Measurements from ENCODE around the gene PRAC2.
"Not testable (repeated sequence)": the region's sequence is repeated elsewhere in the genome, so short reads cannot be mapped to it uniquely, and the experiment has no call there.

Gene PRAC2

DNA sequence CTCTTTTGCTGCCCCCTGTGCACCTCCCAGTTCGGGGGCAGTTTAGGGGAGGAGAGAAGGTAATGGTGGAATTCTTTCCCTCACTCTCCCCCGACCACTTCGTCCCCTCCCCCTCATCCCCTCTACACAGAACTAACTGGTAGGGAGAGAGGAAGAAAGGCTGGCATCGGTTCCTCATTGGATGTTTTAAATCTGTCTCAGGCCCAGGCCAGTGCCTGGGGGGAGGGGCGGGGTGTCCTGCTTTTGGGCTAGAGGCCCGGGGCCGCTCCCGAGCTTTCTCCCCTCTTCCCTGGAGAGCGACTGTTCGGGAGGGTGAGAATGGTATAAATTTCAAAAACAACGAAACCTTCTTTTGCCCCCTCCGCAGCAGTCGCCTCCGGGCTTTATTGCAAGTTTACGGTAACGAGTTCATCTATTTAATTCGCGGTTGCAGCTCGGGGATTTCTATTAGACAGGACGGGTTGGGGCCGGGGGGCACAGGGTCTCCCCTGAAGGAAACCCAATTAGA, at the start of gene PRAC2:
TSS of gene PRAC2 (plus strand) at position 271 of the 508 bp plus-strand sequence. CDS start 1,226 bp downstream, outside the sequence.
- no peak for DNase-seq

DNA sequence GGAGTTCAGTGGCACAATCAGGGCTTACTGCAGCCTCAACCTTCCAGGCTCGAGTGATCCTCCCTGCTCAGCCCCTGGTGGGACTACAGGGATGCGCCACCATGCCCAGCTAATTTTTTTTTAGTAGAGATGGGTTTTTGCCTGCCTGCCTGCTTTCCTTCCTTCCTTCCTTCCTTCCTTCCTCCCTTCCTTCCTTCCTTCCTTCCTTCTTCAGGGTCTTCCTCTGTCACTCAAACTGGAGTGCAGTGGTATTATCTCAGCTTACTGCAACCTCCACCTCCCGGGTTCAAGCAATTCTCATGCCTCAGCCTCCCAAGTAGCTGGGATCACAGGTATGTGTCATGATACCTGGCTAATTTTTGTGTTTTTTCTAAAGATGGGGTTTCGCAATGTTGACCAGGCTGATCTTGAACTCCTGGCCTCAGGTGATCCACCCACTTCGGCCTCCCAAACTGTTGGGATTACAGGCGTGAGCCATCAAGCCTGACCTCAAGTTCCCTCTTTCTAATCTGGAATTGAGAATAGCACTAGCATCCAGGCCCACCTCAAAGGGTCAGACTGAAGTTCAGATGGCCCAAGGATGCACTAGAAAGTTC, 45.9 kb upstream of the PRAC2 start:
- no peak for DNase-seq

DNA sequence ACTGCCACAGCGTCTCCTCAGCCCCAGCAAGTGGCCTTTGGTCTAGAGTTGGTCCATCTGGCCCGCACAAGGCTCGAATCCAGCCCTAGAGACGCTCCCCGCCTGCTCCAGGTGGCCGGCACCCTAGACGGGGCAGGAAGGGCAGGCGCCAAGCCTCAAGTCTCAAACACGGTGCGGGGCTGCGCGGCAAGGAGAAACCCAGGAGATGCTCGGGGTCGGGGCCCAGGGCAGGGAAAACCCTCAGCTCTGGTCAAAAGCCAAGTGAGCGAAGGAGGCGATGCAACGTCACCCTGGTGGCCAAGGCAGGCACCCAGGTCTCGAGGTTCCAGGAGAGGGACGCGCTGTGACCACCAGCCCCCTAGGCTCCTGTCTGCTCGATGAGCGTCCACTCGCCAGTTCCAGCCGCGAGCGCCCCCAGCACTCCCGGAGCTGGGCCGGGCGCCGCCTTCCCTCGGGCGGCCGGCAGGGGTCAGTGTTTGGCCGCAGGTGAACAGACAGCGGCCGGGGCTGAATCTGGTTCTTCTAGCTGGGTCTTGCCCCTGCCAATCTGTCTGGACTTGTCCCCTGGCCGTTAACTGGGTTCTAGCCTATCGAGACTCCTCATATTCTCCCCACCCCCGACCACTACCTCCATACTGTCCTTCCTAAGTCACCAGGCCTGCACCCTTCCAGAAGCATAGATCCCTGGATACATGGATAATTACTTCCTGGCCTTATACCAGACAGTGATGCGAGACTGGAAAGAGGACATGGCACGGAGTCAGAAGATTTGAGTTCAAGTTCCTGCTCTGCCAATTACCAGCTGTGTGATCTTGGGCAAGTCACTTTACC, 44.6 kb upstream of the PRAC2 start:
- peak; percentile 48 for DNase-seq

DNA sequence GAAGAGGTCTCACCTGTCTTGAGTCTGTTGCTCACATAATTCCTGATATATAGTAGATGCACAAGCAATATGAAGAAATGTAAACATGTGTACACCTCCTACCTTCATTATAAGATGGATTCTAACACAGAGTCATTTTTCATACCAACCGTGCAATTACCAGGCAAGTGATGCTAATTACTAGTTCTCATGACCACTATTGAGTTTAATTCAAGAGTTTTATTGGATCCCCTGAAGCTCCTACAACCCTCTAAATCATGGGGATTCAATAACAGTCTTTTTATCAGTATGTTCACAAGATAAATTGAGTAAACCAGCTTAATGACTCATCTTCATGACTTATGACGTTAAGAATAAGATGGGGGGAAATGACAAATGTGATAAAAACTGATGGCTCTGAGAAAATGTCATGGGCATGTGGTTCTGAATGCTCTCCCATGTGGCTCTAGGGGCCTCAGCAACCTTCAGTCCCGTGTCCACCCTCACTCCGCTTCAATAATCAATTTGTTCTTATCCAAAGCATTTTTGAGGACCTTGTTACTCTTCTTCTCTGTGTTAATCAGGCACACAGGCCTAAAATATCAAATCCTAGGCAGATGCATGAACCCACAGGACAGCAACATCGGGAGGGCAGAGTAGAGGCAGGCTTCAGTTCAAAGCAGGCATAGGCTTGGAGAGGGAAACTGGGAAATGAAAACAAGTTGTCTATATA, 43.4 kb upstream of the PRAC2 start:
- no peak for DNase-seq

DNA sequence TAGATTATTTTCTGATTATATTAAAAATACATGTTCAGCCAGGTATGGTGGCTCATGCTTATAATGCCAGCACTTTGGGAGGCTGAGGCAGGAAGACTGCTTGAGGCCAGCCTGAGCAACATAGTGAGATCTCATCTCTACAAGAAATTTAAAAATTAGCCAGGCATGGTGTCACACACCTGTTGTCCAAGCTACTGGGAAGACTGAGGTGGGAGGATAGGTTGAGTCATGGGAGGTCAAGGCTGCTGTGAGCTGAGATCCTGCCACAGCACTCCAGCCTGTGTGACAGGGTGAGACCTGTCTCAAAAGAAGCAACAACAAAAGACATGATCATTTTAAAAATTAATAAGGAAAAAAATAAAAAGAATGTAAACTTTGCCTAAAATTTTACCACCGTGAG, 41.4 kb upstream of the PRAC2 start:
- no peak for DNase-seq

DNA sequence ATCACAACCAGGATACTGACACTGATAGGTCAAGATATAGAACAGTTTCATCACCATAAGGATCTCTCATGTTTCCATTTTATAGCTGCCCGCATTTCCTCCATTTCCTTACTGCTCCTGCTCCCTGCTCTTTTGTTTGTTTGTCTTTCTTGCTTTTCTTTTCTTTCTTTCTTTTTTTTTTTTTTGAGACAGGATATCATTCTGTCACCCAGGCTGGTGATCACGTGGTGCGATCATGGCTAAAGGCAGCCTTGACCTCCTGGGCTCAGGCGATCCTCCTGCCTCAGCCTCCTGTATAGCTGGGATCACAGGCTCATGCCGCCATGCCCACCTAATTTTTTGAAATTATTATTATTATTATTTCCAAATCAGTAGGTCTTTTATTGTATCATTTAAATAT, 32.3 kb upstream of the PRAC2 start:
- no peak for DNase-seq

DNA sequence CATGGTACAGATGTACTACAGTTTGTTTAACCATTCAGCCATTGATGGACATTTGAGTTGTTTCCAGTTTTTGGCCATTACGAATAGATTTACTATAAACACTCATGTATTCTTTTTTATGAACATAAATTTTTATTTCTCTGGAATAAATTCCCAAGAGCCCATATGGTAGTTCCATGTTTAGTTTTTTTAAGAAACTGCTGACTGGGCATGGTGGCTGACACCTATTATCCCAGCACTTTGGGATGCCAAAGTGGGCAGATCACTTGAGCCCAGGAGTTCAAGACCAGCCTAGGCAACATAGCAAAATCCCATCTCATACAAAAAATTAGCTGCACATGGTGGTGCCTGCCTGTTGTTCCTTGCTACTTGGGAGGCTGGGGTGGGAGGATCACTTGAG, 30.9 kb upstream of the PRAC2 start:
- no peak for DNase-seq

DNA sequence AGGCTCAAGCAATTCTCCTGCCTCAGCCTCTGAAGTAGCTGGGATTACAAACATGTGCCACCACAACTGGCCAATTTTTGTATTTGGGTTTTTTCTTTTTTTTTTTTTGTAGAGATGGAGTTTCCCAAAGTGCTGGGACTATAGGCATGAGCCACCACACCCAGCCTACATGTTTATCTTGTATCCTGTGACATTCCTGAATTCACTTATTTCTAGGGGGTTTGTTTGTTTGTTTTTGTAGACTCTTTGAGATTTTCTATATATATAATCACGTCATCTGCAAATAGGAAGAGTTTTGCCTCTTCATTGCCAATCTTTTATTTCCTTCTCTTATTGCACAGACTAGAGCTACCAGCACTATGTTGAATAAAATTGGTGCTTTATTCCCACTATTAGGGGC, 29.8 kb upstream of the PRAC2 start:
- no peak for DNase-seq

DNA sequence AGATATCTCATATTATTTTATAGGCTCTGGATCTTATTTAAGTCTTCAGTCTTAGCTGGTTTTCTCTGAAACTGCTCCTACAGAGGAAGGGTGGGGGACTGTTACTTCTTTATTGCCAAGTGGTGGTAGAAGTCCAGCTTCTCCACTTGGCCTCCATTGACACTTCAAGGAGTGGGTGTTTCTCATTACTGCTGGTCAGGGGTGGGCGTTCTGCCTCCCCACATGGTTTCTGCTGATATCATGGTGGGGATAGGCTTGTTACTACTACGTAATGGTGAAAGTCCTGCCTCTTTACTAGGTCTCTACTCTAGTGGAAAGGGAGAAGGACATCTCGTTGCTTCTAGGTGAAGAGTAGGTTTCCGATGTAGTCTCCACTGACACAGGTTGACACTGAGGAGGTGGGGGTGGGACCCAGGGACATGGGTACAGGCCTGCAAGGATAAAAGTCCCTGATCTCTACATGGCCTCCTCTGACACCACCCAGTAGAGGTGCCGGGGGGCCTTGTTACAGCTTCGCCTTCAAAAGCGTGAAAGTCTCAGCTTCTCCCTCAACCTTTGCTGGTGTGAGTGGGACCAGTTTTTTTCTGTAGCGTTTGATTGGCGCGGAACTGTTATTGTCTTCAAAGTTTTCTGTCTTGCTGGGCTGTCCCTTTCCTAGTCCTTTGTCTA, 21.0 kb upstream of the PRAC2 start:
- DNase-seq, result no peak

DNA sequence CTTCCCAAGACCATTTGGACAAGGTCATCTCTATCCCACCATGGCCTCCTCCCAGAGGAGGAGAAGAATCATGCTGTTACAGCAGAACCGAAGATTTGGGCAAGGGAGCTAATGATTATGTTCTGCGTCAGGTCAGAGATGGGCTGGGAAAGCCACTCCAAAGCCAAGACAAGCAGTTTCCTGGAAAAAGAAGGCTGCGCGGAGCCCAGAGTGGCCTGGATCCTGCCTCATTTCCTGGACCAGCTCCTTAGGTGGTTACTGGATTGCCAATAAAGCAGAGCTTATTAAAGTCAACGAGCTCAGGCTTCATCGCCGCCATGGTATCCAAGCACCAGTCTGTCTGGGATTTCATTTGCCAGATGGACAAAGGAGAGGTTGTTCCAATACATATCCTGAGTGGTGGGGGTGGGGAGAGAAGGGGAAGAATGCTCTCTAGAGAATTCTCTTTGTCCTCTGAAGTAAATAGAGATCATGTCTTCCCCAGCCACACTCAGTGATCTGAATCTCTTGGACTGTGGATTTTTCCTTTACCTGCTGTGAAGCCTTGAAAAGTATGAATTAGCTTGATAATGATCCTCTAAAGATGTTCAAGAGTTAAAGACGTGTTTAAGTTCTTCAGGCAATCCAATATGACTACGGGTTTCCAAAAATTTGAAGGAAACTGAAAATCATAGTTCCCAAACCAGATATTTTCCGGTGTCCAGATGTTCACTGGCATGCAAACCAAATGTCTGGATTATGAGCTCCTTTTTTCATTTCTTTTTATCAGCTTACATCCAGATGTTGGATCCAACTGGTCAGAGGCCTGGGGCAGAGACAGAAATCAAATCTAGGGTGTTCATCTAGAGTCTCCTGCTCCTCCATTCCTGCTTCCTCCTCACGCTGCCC, 18.4 kb upstream of the PRAC2 start:
- no peak for DNase-seq

DNA sequence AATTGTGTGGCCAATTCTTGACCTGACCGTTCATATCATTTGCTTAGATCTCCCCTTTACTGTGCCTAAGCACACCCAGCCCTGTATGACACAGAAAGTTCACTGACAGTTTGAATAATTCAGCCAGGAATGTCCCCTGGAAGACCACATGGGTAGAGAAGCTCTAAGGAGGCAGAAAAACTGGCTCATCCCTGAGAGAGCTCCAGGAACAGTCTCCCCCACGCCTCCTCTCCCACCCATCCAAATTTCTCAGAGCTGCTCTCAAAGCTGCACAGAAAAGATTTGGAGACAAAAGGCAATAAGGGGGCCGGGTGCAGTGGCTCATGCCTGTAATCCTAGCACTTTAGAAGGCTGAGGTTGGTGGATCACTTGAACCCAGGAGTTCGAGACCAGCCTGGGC, 11.9 kb upstream of the PRAC2 start:
- no peak for DNase-seq

DNA sequence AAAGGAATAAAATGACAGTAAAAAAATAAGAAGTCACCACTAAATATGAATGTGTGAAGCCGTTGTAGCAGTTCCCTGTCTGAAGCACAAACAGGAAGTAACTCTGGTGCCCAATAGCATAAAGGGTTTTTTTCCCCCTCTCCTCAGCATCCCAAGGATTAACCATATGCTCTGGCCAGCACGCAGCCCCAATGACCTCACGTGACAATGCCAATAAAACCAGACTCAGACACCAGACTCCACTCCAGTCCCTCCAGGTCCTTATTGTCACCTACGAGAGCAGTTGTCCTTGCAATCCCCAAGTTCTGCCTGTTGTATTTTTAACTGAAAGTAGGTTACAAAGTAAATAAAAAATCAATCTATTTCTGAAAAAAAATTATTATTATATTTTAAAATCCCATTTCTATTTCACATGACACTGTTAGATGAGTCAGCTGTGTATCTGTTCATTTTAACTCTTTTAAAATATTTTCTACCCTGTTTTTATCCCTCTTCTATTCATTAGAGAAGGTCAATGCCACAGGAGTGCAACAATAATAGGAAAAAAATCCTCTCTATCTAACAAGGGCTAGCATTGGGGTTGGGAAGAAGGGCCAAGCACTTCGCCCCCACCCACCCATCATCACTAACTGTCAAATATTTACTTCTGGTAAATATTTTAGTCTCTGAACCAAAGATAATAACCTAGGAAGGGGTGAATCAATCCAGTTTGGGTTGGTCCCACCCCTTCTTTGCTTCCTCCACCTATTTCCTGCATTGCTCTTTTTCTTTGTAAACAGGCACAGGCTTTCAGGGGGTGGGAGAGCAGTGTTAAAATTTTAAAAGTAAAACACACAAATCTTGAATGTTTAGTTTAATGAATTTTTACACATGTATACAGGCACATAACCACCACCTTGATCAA, 7.2 kb upstream of the PRAC2 start:
- DNase-seq, result no peak

DNA sequence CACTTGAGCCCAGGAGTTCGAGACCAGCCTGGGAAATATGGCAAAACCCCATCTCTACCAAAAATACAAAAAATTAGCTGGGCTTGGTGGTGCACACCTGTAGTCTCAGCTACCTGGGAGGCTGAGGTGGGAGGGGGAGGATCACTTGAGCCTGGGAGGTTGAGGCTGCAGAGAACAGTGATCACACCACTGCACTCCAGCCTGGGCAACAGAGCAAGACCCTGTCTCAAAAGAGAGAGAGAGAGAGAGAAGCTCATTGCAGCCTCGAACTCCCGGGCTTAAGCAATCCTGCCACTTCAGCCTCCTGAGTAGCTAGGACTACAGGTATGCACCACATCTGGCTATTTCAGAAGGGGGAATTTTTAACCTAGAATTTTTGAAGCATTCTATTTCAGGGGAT, 6.4 kb upstream of the PRAC2 start:
- not testable (repeated sequence) for DNase-seq

DNA sequence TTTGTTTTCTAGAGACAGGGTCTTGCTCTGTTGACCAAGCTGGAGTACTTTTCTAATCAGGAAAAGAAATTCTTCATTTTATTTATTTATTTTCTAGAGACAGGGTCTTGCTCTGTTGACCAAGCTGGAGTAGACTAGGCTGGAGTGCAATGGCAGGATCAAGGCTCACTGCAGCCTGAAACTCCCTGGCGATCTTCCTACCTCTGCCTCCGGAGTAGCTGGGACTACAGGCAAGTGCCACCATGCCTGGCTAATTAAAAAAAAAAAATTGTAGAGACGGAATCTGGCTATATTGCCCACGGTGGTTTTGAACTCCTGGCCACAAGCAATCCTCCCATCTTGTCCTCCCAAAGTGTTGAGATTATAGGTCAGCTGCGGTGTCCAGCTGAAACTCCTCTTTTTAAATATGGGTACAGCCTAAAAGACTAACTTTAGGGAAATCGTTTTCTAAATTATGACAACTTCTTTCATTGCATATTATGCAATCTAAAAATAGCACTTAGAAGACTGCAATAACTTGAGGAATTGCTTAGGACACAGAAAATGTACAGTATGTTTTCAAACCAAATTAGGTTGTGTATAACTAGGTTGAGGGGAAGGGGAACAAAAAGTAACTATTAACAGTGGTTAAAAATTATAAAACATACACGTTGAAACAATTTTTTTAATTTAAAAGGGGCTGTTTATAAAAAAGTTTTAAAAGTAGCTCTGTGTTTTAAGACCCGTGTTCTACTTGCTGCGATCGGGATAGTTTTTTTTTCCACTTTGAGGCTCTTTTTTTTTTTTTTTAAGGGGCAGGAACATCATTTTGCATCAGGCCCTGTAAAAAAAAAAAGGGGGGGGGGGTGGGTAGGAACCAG, 5.4 kb upstream of the PRAC2 start:
- DNase-seq, result no peak

DNA sequence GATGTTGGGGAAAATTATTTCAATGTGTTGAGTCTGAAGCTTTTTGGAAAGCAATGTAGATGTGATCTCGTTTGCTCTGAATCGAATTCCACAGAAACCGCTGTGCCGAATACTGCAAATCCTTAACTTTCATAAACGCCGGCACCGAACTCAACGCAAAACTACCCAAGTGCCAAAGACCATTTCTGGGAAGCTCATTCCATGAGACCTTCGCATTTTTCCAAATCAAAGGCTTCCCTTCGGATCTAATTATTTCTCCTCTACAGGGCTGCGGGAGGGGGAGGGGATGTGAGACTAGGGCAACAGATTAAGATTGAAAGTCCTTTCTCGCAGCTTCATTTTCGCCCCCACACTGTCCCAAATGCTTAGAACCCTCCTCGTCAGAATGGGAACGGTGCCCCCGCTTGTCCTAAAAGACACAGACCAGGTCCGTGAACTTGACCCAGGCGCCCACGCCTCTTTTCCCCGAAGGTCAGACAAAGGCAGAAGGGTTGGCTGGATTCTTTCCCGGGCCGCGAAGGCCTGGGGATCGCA, 4.7 kb upstream of the PRAC2 start:
- DNase-seq, result no peak

DNA sequence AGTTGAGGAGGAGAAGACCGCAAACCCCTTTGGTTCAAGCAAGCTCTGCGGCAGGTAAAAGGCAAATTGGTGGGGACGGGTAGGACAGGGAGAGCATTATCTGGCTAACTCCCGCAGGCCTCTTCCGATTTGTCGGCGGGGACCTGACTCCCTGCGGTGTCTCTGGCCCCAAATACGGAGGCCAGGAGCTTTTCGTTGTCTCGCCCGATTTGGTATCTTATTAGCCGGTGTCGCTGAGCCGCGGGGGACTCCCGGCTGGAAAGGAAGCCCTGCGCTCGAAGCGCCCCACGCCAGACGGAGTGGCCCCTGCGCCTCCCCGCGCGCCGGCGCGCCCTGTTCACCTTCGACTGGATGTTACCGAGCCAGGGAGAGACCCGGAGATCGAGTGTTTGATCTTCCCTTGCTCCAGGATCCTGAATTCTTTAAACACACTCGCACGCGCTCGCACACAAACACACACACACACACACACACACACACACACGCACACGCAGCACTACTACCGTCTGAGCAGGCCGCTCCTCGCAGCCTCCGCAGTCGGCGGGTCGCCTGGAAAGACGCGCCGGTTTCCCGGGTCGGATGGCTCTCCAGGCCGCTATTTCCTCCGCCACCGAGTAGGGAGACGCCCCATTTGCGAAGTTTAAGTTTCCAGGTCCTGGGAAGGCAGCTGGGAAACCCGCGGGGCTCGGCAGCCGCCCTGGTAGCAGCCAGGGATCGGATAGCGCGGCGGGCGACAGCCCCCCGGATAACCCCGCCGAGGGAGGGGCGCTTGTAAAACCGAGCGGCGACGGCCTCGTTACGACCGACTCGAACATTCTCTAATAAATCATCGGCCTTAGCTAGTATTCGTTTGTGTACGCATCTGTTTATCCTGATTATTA, 4.0 kb upstream of the PRAC2 start:
- DNase-seq, result no peak

DNA sequence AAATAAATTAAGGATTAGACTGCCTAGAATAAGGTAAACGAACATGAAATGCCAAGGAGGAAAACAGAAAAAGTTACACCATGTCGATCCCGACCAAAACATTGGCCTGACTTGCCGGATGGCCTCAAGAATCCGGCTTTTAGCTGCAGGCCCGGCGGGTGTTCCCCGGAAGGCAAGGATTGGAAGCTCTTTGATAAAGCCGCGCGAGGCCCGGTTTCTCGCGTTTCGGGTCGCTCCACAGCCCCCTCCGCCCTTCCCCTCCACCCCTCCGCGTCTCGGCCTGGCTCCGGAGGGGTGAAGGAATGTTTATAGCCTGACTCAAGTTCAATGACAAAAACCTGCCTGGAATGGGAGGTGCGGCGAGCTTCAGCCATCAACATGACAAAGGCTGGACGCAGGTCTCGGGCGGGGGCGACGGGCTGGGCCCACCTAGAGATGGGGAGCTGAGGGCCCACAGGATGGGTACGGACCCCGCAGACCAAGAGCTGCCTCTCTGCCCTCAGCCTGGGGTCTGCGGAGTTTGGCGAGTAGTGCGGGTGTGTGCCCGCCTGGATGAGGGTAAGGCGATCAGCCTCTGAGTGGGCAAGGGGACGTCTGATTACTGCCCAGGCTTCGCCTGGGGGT, 3.2 kb upstream of the PRAC2 start:
- DNase-seq, result no peak
